HepG2 (cell line): ENCODE results near the gene IPO13. TPM values are rescaled to one million over a fixed set of nuclear protein-coding genes. Genes with fewer than 3 reads are reported as not detected.

Experiments
- DZIP1 ChIP-seq: sonication (generic); formaldehyde crosslinking; IDR thresholded peaks from 2 replicates; pipeline ENCODE4 v1.5.0; 2020; ENCODE audit warnings: mild to moderate bottlenecking, missing genetic modification reagents
- MED1 ChIP-seq: sonication (generic); formaldehyde crosslinking; IDR thresholded peaks from 2 replicates; pipeline ENCODE4 v1.4.0; 2020; ENCODE audit warnings: missing genetic modification reagents
- MTA1 ChIP-seq: sonication (generic); formaldehyde crosslinking; IDR thresholded peaks from 2 replicates; pipeline ENCODE4 v1.4.0; 2020; ENCODE audit warnings: missing genetic modification reagents, mild to moderate bottlenecking, borderline replicate concordance
- MTA3 ChIP-seq: sonication (generic); formaldehyde crosslinking; IDR thresholded peaks from 2 replicates; pipeline ENCODE4 v1.4.0; 2020; ENCODE audit warnings: missing genetic modification reagents
- MYPOP ChIP-seq: sonication (generic); formaldehyde crosslinking; IDR thresholded peaks from 2 replicates; pipeline ENCODE4 v1.8.1; 2023; ENCODE audit warnings: mild to moderate bottlenecking, moderate library complexity, missing genetic modification reagents
- SALL1 ChIP-seq: sonication (generic); formaldehyde crosslinking; IDR thresholded peaks from 2 replicates; pipeline ENCODE4 v1.8.0; 2022; ENCODE audit warnings: mild to moderate bottlenecking, missing genetic modification reagents
- SATB2 ChIP-seq: sonication (generic); formaldehyde crosslinking; IDR thresholded peaks from 2 replicates; pipeline ENCODE4 v1.5.0; 2020; ENCODE audit warnings: missing genetic modification reagents
- SOX13 ChIP-seq, 3 experiments: fragments of 450-650 bp in 1 of 3; sonication (generic) in 1 of 3; formaldehyde crosslinking in 1 of 3; IDR thresholded peaks in 2 of 3; conservative IDR thresholded peaks in 1 of 3; 2 replicates each; pipeline versions ENCODE4 v1.5.0 to v1.6.1; 2016 to 2020; ENCODE audit warnings: antibody characterized with exemption in 1 of 3, mild to moderate bottlenecking in 1 of 3, missing compliant biosample characterization in 1 of 3, missing genetic modification reagents in 1 of 3, moderate library complexity in 1 of 3
- SOX5 ChIP-seq: IDR thresholded peaks from 2 replicates; pipeline ENCODE4 v1.6.1; 2016; ENCODE audit warnings: borderline replicate concordance
- TMF1 ChIP-seq: sonication (generic); formaldehyde crosslinking; IDR thresholded peaks from 2 replicates; pipeline ENCODE4 v1.8.1; 2022; ENCODE audit warnings: low read depth, missing genetic modification reagents
- ZBTB43 ChIP-seq: sonication (generic); formaldehyde crosslinking; conservative IDR thresholded peaks from 2 replicates; pipeline ENCODE4 v1.4.0; 2020; ENCODE audit warnings: missing genetic modification reagents
- ZC3H13 ChIP-seq: sonication (generic); formaldehyde crosslinking; IDR thresholded peaks from 2 replicates; pipeline ENCODE4 v1.8.1; 2023; ENCODE audit warnings: mild to moderate bottlenecking, missing genetic modification reagents, moderate library complexity
- ZFP36 ChIP-seq: fragments of 150-350 bp; IDR thresholded peaks from 2 replicates; pipeline ENCODE4 v1.6.1; 2018; ENCODE audit warnings: borderline replicate concordance, low read length, low read depth; ENCODE audit not compliant: partially characterized antibody
- ZFYVE20 ChIP-seq: sonication (generic); formaldehyde crosslinking; IDR thresholded peaks from 2 replicates; pipeline ENCODE4 v1.8.0; 2023; ENCODE audit warnings: low read depth, mild to moderate bottlenecking, moderate library complexity, missing genetic modification reagents, borderline replicate concordance
- ZNF225 ChIP-seq: sonication (generic); formaldehyde crosslinking; IDR thresholded peaks from 2 replicates; pipeline ENCODE4 v1.4.0; 2020; ENCODE audit warnings: mild to moderate bottlenecking, missing genetic modification reagents
- ZNF432 ChIP-seq: sonication (generic); formaldehyde crosslinking; IDR thresholded peaks from 2 replicates; pipeline ENCODE4 v1.5.0; 2020; ENCODE audit warnings: missing genetic modification reagents, mild to moderate bottlenecking, borderline replicate concordance
- ZNF563 ChIP-seq: sonication (generic); formaldehyde crosslinking; IDR thresholded peaks from 2 replicates; pipeline ENCODE4 v1.8.0; 2022; ENCODE audit warnings: mild to moderate bottlenecking, moderate library complexity, missing genetic modification reagents
- ZNF574 ChIP-seq: sonication (generic); formaldehyde crosslinking; IDR thresholded peaks from 2 replicates; pipeline ENCODE4 v1.4.0; 2020; ENCODE audit warnings: missing genetic modification reagents
- ZNF703 ChIP-seq: sonication (generic); formaldehyde crosslinking; IDR thresholded peaks from 2 replicates; pipeline ENCODE4 v1.5.1; 2020; ENCODE audit warnings: missing genetic modification reagents, mild to moderate bottlenecking, moderate library complexity, borderline replicate concordance
- ZNF766 ChIP-seq: sonication (generic); formaldehyde crosslinking; IDR thresholded peaks from 2 replicates; pipeline ENCODE4 v1.5.0; 2020; ENCODE audit warnings: missing genetic modification reagents, borderline replicate concordance
- polyA plus RNA-seq, 8 experiments: library from polyadenylated mRNA; depleted of rRNA in 3 of 8; stranded (reverse) in 7 of 8; unstranded in 1 of 8; fragments of >200 nt; fragmentation: Illumina TruSeq in 4 of 8; extraction: Trizol in 4 of 8; gene quantifications; 2 replicates each; pipeline versions ENCODE4 v1.2.1 to v1.2.3, GENCODE V29; 2011 to 2016; ENCODE audit warnings: low read depth in 4 of 8, missing spikeins in 1 of 8, mixed read lengths in 1 of 8; ENCODE audit not compliant: insufficient read depth in 1 of 8
- total RNA-seq, 5 experiments: library from RNA; depleted of rRNA; stranded (reverse); fragments of >200 nt; fragmentation: Illumina TruSeq; extraction: Trizol; gene quantifications; 2 replicates each; pipeline ENCODE4 v1.2.3, GENCODE V29; 2016; ENCODE audit warnings: low read depth in 1 of 5

IPO13 gene
- total and polyA plus RNA-seq, 2 of the 13 experiments (the other 11 are each of a cell fraction or from before 2014, with no cell fraction given), result 12.9 to 15.6 TPM

- TF ChIP-seq DZIP1 (CRISPR knock-in tag), result no peak
- TF ChIP-seq MED1 (CRISPR knock-in tag), result peak; percentile 47; the same call in 1 of the 2 replicates
- TF ChIP-seq ZNF766 (CRISPR knock-in tag), result no peak
- TF ChIP-seq MTA3 (CRISPR knock-in tag), result no peak
- peak; percentile 78 for TF ChIP-seq MYPOP (CRISPR knock-in tag)
- TF ChIP-seq ZNF574 (CRISPR knock-in tag), result peak; percentile 93
- TF ChIP-seq ZNF703 (CRISPR knock-in tag), result no peak
- no peak for TF ChIP-seq SOX13 (IDR thresholded peaks at IDR 0.05)
- peak in 1 of 2 experiments; percentile 21; a peak in 1 of 4 replicates for TF ChIP-seq SOX13 (CRISPR knock-in tag; conservative IDR thresholded peaks at IDR 0.05 in 1 of 2, IDR thresholded peaks at IDR 0.05 in 1 of 2)
- TF ChIP-seq TMF1 (CRISPR knock-in tag), result peak; percentile 73; the same call in 1 of the 2 replicates
- no peak; the same call in 1 of the 2 replicates for TF ChIP-seq ZNF432 (CRISPR knock-in tag)
- peak; percentile 81; the same call in 1 of the 2 replicates for TF ChIP-seq ZNF225 (CRISPR knock-in tag)
- no peak for TF ChIP-seq ZFP36
- peak; percentile 74; the same call in 1 of the 2 replicates for TF ChIP-seq ZC3H13
- TF ChIP-seq MTA1 (CRISPR knock-in tag), result 0 out of 2 replicates have a peak, but pooled peaks have one; percentile 24
- TF ChIP-seq ZBTB43 (CRISPR knock-in tag), result 0 out of 2 replicates have a peak, but pooled peaks have one; percentile 26
- TF ChIP-seq ZFYVE20, result no peak
- TF ChIP-seq SOX5, result peak; percentile 18; the same call in 1 of the 2 replicates
- no peak for TF ChIP-seq SATB2 (CRISPR knock-in tag)
- peak; percentile 80 for TF ChIP-seq SALL1 (CRISPR knock-in tag)
- TF ChIP-seq ZNF563 (CRISPR knock-in tag), result peak; percentile 74; the same call in 1 of the 2 replicates
These were observed 27.9 kb downstream of the IPO13 start, which contains the start of gene ATP6V0B (continued) for GRCh38 chr1:43974443-43975248.
